Activated CD8-positive, alpha-beta memory T cell treated with anti-CD3 and anti-CD28 coated beads, Interleukin-2, amount 50 U/mL, for 48 hours (primary cell): ENCODE results near the gene NR5A2.
A peak's percentile ranks its signal among the peaks of the same experiment; 100 is the strongest.

Experiments used
- DNase-seq: peaks from one replicate; pipeline ENCODE4 v3.0.0-alpha.2; 2020

The NR5A2 gene

DNA sequence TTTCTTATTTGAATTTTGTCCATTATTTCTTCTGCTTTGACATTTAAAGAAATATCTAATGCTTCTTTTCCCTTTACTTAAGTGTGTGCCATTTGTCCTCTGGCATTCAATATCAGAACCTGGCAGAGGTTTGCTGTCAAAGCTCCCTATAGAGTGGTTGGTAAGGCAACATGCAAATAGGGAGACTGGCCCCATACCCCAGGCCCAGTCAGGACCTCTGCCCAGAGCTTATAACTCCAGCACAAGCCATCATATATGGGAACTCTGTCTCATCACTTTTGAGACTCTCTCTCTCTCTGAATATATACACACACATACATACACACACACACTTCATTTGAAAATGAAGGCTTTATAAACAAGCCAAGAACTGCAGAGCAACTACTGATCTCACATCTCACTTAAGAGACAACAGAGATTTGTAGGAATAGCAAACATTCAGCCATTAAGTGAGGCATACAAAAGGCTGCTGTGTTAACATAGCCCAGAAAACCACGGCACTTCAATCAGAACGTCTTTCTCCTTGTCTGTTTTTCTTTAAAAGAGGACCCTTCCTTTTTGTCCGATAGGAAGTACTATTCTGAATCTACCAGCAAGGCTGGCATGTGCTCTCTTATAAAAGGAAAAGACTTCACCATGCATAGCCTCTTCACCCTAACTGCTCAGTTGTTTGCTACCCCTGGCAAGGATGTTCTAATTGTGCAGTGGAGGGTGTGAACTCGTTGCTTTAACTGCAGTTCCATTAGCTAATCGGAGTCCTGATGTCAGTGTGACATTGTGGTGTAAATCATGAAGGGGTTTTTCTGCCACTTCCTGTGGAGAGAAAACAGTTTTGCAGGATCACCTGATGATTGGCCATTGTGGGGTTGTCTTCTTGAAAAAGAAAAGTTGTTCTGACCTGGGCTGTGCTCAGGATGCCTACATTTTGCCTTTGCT, 101.7 kb downstream of the NR5A2 start:
- DNase-seq = no peak

DNA sequence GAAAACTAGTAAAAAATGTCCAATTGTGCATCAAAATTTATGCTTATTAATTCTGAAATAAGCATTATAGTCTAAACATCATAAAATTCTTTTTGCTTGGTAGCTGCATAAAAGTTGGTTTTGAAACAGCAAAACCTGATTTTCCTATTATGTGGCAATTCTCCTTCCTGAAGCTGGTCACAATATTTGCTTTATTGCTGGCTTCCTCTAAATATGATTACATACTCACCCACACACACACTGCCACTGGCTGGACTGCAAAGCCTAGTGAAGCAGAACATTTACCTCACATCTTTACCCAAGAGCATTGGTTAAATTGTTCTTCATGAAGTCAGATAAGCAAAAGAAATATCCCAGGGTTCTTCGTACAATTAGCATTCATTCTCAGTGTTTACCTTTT, 103.0 kb downstream of the NR5A2 start:
- DNase-seq = no peak

DNA sequence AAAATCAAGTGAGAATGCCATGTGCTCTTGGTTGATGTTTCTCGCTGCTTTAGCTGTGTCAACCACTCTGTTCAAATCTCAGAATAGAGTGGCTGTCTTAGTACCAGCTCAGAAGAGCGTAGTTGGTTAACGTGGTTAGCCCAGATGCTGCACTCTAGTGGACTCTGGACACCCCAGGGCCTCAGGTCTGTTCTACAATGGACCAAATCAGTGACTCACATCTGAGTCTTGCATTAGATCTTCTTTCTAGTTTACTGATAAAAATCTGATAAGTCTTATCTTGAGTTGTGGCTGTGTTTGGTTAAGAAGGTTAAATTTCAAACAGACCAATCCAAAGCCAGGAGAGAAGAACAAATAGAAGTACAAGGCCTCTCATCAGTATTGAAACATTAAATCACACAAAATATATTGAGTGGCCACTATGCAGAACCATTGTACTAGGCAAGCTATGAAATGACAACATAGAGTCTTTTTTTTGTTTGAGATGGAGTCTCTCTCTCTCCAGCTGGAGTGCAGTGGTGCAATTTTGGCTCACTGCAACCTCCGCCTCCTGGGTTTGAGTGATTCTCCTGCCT, 104.1 kb downstream of the NR5A2 start:
- no peak for DNase-seq

DNA sequence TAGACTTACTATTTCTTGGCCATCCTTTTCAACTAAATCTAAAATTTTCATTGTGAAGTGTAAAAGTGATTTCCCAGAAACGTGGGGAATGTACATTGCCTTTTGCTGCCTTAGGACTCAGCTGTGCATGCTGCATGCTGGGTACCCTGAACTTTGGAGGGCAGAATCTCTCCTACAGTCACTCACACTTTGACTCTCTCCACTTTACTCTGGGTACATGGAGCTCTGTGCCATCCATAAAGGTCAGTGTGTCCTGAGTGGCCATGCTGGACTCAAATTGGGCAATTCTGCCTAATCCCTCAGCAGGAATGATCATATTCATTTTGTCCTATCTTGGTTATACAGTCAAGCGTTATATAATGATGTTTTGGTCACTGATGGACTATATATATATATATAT, 105.6 kb downstream of the NR5A2 start:
- no peak for DNase-seq

DNA sequence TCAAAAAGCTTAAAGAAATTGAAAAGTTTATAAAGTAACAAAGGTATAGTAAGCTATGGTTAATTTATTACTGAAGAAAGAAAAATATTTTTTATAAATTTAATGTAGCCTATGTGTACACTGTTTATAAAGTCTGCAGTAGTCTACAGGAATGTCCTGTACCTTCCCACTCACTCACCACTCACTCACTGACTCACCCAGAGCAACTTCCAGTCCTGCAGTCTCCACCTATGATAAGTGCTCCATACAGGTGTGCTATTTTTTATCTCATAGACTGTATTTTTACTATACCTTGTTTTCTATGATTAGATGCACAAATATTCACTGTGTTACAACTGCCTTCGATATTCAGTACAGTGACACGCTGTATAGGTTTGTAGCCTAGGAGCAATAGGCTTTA, 106.6 kb downstream of the NR5A2 start:
- DNase-seq = no peak

DNA sequence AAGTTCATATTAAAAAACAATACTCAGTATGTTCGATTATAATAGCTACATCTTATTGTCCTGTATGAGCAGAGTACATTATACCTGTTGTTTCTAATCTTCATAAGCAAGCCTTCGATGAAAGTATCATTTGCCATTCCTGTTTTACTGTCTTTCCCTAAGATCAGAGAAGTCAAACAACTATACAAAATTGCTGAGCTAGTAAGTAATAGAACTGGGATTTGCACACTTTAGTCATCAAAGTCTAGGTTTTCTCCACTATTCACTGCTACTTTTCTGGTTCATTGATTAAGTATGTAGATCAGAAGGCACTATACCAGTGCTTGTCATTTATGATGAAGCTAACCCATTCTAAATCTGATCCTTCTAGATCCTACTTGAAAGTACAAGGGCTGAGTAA, 108.9 kb downstream of the NR5A2 start:
- no peak for DNase-seq

DNA sequence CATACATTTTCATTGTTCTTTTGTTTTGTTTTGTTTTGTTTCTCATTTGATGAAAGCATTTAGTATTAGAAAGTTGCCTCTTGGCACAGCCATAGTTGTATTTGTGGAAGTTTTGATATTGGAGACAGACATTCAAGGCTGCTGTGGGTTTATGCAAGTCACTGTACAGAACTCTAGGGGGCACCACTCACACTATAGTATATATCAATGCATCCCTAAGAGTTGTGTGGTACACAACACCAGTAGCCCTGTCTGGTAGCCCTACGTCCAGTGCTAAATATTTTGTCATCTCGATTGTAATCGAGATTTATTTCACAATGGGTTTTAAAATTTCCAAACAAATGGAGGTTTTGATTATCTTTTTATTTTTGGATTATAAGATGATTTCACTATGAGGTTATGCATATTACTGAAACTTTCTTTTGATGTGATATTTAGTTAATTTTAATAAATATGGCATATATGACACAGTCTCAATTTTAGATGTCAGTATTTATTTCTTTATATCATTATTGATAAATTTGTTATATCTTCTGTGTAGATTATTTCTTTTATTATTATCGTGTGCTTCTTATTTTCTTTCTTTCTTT, 112.2 kb downstream of the NR5A2 start:
- no peak for DNase-seq

DNA sequence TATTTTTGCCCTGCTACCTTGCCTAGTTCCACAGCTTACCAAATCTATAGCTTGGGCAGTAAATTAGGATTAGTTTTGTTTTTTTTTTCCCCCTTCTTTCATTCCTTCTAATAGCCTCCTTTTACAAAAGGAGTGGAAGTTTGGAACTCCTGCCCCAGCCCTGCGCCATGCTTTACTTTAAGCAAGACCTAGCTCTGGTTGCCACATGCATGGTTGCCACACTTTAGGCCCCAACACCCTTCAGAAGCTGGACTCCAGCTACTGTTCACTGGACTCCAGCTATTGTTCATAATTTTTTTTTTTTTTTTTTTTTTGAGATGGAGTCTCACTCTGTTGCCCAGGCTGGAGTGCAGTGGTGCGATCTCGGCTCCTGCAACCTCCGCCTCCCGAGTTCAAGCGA, 115.8 kb downstream of the NR5A2 start:
- DNase-seq = no peak

DNA sequence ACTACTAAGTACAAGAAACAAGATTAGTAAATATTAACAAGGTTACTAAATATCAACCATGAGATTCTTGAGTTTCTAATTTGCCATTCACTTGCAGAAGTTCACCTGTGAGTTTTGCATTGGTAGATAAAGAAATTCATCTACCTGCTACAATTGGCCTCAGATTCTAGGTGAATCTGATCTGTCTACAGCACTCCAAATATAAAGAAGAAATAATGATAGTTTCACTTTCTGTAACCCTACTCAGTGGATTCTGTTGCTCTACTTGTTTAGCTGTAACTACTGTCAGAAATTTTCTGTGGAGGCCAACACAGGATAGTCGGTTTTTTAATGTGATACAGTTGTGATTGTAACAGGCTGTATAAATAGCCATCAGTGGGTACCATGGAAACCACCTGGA, 118.6 kb downstream of the NR5A2 start:
- no peak for DNase-seq

DNA sequence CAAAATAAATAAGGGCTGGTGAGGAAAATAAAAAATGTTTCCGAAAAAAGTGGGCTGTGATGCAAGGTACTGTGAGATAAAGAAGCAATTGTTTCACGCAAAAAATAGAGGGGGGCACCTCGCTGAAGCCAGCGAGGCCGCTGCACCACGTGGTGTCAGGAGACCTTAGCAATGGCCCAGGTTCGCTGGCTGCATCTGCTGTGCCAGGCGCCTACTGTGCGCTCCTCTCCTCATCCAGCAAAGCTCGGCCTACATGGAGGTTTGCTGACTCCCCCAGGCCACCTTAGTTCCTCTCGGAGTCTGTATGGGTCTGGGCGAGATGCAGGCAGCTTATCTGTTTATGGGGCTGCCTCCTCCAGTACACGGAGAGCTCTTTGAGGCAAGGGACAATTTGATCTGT, 119.6 kb downstream of the NR5A2 start:
- DNase-seq = no peak

DNA sequence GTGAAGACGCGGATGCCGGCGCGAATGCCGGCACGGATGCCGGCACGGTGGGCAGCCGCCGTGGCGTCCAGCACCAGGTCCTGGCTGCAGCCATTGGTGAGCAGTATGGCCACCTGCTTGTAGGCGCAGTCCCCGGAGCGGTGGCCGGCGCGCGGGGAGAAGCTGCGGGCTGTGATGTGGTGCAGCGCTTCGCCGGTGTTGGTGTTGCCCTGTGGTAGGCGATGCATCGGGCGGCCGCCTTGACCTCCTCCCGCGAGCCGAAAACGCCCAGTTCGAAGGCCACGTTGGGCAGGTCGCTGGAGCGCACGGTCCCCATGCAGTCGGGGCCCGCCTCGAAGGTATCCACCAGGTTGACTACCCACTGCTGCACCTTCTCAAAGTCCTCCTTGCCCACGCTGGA, 120.2 kb downstream of the NR5A2 start:
- no peak for DNase-seq

DNA sequence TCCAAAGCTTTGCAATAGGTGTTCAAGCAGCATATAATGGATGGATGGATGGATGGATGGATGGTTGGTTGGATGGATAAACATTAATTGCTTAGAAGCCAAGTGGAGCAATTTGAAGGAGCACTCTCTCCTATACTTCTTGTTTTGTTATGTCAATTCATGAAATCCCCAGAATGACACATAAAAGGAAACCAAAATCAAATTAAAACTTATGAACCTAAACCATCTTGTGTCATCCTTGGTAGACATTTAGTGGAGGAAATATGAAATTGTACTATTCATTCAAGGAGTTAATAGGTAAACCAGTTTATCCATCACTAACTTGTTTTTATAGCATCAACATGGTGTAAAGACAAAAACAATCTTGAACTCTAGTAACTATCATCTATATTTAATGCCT, 122.5 kb downstream of the NR5A2 start:
- no peak for DNase-seq

DNA sequence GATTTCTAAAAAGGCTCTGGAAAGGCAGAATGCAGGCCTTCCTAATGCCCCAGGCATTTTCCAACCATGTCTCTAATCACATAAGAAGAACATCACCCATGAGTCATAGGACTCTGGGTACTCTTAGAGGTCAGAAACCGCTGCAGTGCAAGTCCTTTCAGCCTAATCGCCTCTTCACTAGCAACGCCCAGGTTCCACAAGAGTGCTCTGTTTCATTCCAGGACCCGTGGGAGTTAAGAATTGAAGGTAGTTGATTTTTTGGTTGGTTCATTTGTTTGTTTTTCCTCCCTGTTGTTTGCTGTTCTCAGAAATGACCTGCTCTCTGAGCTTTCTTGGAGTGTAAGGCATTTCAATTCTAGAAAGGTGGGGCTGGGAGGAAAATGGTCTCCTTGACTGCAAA, 123.2 kb downstream of the NR5A2 start:
- no peak for DNase-seq

DNA sequence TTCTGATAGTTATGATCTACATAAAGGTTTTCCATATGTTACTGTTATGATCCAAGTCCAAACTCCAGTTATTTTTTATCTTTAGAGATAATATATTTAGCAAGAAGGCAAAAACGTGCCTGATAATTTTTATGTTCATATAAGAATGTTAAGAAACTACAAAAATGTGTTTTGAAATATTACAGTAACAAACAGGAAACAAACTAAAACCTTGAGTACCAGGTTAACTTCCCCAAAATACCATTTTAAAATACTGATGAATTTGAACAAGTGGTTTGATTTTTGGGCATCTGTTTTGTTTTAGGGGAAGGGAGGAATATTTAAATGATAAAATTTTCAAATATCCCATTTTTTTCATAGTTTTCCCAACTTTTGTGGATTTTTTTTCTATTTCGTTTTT, 124.8 kb downstream of the NR5A2 start:
- DNase-seq = no peak

DNA sequence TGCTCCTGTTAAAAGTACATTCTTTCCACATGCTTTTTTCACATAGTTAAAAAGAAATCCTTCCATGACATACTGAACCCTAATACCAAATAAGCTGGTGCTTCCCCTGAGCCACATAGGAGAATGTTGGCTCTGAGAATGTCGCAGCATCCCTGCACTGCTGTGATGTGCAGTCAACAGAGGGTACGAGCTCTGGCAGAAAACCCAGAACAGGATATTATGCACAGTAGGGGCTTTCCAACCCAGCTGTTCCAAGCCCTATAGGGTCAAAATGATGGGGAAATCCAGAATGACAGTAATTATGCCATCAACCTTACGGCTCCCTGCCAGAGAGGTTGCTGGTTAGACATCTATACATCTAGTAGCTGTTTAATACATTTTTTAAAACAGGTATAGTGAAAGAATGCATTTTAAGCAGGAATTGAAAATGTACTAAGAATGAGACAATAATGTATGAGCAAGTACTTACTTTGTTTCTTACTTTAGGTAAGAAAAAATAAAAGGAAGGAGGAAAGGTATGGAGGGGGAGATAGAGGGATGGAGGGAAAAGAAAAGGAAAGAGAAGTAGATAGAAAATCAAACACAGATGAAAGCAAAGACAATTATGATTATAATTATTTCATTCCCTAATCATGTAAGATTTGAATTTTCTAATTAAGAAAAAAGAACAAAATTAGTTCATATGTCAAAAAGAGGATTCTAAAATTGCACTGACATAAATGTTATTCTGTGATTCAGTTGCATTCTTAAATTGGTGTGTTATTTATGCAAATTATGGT, 126.0 kb downstream of the NR5A2 start:
- DNase-seq = no peak

DNA sequence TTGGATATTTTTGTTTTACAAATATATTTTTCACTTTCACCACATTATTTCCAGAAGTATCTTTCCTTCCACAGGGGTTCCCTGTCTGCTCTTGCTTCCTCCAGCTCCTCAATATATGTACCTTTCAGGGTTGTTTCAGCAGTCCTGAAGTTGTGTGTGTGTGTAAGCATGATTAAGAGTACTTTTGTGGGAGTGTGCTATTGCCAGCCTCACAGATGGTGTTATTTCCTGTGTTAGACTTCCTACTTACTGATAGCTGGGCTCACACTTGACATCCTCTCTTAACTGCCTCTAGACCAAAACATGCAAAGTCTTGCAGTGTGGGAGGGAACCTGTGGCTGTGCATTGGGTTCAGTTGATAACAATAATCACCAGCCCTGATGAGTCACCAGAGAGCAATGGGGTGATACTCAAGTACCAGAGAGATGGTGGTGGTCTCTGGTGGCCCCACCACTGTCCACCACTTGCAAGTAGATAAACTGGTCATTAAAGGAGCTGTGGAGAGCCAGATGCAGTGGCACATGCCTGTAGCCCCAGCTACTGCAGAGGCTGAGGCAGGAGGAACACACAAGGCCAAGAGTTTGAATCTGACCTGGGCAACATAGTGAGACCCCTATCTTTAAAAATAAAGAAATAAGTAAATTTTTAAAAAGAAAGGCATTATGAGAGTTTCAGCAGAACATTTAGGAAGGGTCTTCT, 126.7 kb downstream of the NR5A2 start:
- DNase-seq = peak; percentile 59

DNA sequence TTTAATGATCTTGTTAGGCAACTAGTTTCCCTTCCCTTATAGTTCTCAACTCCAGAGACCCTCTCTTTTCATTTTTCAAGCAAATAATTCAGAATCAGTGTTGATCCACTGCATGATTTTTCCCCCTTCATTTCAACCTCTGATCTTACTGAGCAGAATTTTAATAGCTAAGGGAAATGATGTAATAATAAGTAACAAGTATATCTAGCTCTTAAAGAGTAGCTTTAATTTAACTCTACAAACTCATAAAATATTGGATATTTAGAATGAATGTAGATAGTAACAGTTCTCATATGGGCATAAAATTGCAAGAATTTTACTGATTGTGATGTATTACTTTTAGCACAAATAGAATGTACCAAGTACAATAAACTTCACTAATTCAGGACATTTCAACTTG, 130.2 kb downstream of the NR5A2 start:
- no peak for DNase-seq

DNA sequence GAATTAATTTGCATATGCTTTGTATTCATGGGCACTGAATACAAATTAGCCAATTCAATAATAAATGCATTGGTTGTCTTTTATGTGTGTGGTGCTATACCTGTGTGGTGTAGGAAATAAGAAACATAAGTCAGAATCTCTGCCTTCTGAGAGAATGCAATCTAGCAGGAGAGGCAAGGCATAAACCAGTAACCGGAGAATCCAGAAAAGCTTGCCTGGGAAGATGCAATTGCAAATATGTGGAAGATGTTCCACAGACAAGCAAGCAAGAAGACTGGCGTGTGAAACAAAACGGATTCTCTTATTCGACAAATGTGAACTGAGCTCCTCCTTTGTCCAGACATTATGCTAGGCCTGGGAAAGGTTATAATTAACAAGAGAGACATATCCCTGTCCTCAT, 134.3 kb downstream of the NR5A2 start:
- no peak for DNase-seq

DNA sequence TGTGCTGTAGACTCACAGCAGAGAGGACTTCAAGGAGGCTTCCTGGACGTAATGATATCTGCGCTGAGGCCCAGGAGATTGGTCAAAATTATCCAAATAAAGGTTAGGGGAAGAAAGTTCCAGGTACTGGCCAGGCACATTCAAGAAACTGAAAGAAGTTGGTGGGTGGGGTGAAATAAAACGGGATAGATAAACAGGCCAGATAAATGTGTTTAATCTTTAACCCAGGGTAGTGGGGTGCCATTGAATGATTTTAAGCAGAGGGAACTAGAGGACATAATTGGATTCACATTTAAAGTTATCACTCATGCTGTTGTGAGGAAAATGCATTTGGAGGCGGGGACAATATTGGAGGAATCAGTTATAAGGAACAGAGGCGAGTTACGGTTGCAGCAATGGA, 134.7 kb downstream of the NR5A2 start:
- no peak for DNase-seq

DNA sequence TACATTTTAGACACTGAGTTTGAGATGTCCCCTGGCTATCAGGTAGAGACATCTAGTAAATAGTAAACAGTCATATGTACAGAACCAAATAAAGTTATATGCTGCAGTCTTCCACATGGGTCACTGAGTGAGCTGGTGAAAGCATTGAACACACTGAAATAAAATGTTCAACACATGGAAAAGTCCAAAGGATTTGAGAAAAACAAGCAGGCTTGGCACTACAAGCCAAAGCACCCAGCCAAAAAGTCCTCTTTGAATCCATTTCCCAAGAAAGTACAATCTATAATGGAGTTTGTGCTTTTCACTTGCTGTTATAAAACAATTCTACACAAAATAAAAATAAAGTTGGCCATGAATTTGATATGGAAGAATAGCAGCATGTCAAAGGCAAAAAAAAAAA, 135.4 kb downstream of the NR5A2 start:
- no peak for DNase-seq

DNA sequence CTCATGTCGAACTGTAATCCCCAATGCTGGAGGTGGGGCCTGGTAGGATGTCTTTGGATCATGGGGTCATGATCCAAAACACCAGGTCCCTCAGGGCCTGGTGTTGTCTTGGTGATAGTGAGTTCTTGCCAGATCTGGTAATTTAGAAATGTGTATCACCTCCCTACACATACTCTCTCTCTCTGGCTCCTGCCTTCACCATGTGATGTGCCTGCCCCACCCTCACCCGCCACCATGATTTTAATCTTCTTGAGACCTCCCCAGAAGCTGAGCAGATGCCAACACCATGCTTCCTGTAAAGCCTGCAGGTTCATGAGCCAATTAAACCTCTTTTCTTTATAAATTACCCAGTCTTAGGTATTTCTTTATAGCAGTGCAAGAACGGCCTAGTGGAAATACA, 136.4 kb downstream of the NR5A2 start:
- no peak for DNase-seq

DNA sequence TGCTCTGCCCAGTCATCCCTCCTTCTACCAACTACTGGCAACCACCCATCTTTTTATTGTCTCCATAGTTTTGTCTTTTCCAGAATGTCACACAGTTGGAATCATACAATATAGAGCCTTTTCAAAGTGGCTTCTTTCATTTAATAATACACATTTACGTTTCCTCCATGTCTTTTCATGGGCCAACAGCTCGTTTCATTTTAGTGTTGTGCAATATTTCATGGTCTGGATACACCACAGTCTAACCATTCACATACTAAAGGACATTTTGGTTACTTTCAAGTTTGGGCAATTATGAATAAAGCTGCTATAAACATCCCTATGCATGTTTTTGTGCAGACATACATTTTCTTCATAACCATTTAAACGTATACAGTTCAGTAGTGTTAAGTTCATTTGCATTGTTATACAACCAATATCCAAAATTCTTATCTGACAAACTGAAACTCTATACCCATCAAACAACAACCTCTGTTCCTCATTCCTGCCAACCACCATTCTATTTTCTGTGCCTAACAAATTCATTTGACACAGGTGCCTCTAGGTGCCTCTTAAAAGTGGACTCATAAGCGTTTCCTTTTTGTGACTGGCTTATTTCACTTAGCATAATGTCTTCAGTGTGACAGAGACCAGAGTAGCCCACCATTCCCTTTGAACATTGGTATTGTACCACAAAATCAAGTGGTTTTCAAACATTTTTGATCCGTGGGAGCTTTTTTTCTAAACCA, 138.1 kb downstream of the NR5A2 start:
- no peak for DNase-seq
